Mucosa of stomach (tissue), 1 donor: ENCODE measurements around the gene ITIH2.
"Not testable (repeated sequence)": the region's sequence is repeated elsewhere in the genome, so short reads cannot be mapped to it uniquely, and the experiment has no call there.

Source experiments
- H3K27me3 ChIP-seq: one replicate; pipeline ENCODE4 v1.7.0; 2013; ENCODE audit warnings: mild to moderate bottlenecking, low read length; ENCODE audit not compliant: control insufficient read depth, insufficient read depth
- H3K36me3 ChIP-seq: one replicate; pipeline ENCODE4 v1.7.0; 2013; ENCODE audit warnings: low read length; ENCODE audit not compliant: control insufficient read depth, insufficient read depth
- H3K4me1 ChIP-seq: one replicate; pipeline ENCODE4 v1.7.0; 2013; ENCODE audit warnings: mild to moderate bottlenecking, low read length; ENCODE audit not compliant: control insufficient read depth, insufficient read depth
- H3K4me3 ChIP-seq: one replicate; pipeline ENCODE4 v1.7.0; 2013; ENCODE audit warnings: low read length
- H3K9ac ChIP-seq: one replicate; pipeline ENCODE4 v1.7.0; 2013; ENCODE audit warnings: mild to moderate bottlenecking, low read length, moderate library complexity
- H3K9me3 ChIP-seq: one replicate; pipeline ENCODE4 v1.7.0; 2013; ENCODE audit warnings: mild to moderate bottlenecking, low read length, moderate library complexity; ENCODE audit not compliant: control insufficient read depth
- donor health status: Pancreatic carcinoma.

The ITIH2 gene, protein sequence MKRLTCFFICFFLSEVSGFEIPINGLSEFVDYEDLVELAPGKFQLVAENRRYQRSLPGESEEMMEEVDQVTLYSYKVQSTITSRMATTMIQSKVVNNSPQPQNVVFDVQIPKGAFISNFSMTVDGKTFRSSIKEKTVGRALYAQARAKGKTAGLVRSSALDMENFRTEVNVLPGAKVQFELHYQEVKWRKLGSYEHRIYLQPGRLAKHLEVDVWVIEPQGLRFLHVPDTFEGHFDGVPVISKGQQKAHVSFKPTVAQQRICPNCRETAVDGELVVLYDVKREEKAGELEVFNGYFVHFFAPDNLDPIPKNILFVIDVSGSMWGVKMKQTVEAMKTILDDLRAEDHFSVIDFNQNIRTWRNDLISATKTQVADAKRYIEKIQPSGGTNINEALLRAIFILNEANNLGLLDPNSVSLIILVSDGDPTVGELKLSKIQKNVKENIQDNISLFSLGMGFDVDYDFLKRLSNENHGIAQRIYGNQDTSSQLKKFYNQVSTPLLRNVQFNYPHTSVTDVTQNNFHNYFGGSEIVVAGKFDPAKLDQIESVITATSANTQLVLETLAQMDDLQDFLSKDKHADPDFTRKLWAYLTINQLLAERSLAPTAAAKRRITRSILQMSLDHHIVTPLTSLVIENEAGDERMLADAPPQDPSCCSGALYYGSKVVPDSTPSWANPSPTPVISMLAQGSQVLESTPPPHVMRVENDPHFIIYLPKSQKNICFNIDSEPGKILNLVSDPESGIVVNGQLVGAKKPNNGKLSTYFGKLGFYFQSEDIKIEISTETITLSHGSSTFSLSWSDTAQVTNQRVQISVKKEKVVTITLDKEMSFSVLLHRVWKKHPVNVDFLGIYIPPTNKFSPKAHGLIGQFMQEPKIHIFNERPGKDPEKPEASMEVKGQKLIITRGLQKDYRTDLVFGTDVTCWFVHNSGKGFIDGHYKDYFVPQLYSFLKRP

DNA sequence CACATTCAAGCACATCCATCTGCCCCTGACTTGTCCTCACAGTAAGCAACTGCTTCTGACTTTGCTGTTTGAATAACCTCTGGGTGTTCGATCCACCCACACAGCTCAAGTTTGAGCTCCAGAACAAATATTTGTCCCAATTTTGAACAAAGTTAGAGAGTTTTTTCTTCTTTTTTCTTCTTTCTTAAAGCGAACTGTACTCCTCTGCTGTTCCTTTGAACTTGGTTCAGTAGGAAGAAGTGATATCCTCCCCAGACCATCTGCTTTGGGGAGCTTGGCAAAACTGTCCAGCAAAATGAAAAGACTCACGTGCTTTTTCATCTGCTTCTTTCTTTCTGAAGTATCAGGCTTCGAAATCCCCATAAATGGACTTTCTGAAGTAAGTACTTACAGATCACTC lies at the start of gene ITIH2:
Gene ITIH2 (plus strand): TSS at position 177 of the 400 bp plus-strand sequence. CDS start 119 bp downstream, at position 296.
- Histone ChIP-seq H3K4me3 (no peak within 1 kb of the TSS), H3K9me3 (no peaks in the 10 kb centered on the region), H3K36me3 (no peaks in the 10 kb centered on the region), H3K9ac (no peak within 1 kb of the TSS), H3K27me3 (peaks cover 10% of the 10 kb centered on the region), H3K4me1 (peaks cover 5% of the 10 kb centered on the region)

DNA sequence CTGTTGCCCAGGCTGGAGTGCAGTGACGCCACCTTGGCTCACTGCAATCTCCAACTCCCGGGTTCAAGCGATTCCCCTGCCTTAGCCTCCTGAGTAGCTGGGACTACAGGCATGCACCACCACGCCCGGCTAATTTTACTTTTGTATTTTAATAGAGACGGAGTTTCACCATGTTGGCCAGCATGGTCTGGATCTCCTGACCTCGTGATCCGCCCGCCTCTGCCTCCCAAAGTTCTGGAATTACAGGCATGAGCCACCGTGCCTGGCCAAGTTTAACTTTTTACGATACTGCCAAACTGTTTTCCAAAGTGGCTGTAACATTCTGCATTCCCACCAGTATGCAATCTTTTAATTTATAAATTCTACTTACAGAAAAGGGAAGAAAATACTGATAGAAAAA lies 46.0 kb upstream of the ITIH2 start:
- not testable (repeated sequence) for H3K36me3 ChIP-seq, H3K9me3 ChIP-seq, H3K4me1 ChIP-seq, H3K27me3 ChIP-seq, H3K9ac ChIP-seq, H3K4me3 ChIP-seq

DNA sequence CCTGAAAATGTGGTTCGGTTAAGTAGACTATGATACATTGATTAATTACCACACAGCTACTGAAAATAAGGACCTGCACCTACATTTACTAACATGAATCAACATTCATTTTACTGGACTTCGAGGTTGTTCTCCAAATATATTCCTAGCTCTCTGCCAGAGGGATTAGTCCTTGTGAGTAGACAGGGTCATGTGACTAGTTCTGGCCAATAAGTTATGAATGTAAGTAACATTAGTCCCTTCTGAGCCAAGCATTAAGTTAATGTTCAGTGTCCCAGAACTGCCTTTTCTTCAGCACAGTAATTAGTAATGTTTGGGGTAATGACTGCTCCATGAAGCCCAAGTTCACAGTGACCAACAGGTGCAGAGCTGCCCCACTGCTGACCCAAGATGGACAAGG lies 45.6 kb upstream of the ITIH2 start:
- Histone ChIP-seq H3K4me3 (no peak overlapping the region), H3K27me3 (peaks cover 3% of the 10 kb centered on the region), H3K9ac (no peak overlapping the region), H3K9me3 (no peaks in the 10 kb centered on the region), H3K36me3 (no peaks in the 10 kb centered on the region), H3K4me1 (no peaks in the 10 kb centered on the region)

DNA sequence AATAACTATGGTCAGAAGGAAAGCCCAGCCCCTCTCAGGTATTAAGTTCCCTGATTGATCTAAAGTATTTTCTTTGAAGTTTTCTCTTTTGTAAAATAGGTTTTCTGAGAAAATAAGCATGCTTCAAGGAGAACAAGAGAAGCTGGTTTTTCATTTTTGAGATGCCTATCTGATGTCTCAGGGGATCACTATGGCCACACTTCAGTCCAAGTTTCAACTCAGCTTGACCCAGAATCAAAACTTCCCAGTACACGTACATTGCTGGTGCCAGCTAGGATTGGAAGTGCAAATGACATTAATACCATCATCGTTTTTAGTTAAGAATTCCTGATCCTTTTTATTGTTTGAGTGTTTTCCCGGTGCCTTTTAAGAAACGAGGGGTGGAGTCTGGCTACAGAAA lies 43.6 kb upstream of the ITIH2 start:
- Histone ChIP-seq H3K4me1 (no peaks in the 10 kb centered on the region), H3K9me3 (no peaks in the 10 kb centered on the region), H3K4me3 (no peak overlapping the region), H3K36me3 (no peaks in the 10 kb centered on the region), H3K27me3 (peaks cover 5% of the 10 kb centered on the region), H3K9ac (no peak overlapping the region)

DNA sequence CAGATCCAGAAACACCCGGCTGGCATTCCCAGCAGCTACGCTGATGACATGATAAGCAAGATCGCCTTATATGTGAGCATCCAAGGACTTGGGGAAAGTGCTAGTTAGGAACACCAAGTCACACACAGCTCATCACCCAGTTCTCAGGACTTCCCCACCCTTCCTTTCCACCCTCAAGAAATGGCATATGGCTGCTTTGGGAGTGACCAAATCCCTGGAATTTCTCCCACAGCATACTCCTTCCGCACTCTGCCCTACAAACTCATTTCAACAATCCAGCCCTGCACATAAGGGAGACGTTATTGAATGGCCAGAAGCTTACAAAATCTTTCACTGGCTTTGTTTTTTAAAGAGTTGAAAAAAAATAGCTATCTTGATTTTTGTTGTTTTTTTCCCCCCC lies 40.6 kb upstream of the ITIH2 start:
- H3K4me3 ChIP-seq = no peak overlapping the region
- no peaks in the 10 kb centered on the region for H3K4me1 ChIP-seq
- peaks cover 25% of the 10 kb centered on the region for H3K27me3 ChIP-seq
- H3K9ac ChIP-seq = no peak overlapping the region
- H3K9me3 ChIP-seq = no peaks in the 10 kb centered on the region
- no peaks in the 10 kb centered on the region for H3K36me3 ChIP-seq

DNA sequence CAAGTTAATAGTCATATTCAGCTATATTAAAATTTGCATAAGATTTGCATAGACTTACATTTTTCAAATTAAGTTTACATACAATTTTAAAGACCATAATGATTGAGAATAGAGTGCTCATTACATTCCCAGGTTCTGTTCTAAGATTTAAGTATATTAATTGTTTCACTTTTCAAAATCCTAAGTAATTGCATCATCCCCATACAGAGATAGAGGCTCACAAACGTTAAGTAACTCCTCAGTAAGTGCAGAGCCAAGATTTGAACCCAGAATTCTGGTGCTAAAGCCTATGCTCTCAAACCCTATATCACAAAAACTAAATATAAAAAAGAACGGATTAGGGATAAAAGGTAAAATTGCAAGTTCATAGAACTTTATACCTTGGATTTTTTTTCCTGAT lies 38.4 kb upstream of the ITIH2 start:
- Histone ChIP-seq H3K9ac (no peak overlapping the region), H3K9me3 (no peaks in the 10 kb centered on the region), H3K4me3 (no peak overlapping the region), H3K27me3 (peaks cover 42% of the 10 kb centered on the region), H3K4me1 (no peaks in the 10 kb centered on the region), H3K36me3 (no peaks in the 10 kb centered on the region)

DNA sequence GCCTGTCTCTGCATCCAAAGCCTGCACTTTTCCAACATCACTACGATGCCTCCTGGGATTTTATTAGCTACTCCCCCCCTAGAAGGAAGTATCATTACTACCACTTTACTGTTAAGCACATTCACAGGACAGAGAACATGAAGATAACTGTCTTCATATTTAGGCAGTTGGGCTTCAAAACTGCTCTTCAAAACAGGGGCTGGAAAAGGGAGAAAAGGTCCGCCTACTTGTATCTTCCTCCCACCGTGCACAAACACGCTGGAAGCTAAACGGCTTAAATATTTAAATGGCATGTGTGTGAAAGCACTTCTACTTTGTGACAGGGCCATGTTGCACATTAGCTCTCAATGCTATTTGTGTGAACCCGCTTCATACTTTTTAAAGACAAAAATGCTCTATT lies 37.3 kb upstream of the ITIH2 start:
- H3K36me3 ChIP-seq = no peaks in the 10 kb centered on the region
- H3K9me3 ChIP-seq = no peaks in the 10 kb centered on the region
- H3K27me3 ChIP-seq = peaks cover 52% of the 10 kb centered on the region
- no peak overlapping the region for H3K4me3 ChIP-seq
- H3K4me1 ChIP-seq = no peaks in the 10 kb centered on the region
- H3K9ac ChIP-seq = no peak overlapping the region

DNA sequence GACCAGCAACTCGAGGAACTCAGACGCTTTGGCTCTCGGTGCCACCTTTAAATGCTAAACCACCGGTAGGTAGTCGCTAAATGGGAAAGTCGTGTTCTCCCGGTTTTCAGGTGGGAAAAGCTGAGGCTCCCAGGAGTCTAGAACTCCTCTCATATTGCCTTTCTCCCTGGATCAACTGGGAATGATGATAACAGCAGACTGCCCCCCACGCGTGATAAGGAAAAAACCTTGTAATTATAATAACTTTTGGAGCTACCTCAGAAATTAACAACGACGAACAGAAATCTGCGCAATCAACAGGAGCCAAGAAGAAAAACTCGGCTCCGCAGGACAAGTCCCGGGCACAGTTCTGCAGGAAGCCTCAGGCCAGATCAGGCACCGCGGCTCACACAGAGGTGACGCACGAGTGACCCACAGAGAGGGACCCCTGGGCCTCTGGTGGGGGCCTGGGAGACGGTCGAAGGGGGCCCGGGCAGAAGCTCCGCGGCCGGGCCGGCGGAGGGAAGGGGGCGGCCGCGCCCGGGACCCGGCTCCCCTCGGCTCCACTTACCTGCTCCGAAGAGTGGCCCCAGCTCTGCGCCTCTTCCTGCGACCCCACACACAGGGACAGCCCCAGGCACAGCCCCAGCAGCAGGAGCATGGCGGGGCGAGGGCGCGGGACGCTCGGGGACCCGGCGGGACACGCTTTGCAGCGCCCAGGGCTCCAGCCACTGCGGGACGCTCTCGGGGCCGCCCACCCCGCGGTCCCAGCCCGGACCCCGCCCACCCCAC lies 36.7 kb upstream of the ITIH2 start, which contains the start of gene ITIH5:
Gene ITIH5 (minus strand): TSS at position 714 of the 771 bp plus-strand sequence. CDS start 74 bp downstream, at position 640.
- no peaks in the 10 kb centered on the region for H3K9me3 ChIP-seq
- peaks cover 58% of the 10 kb centered on the region for H3K27me3 ChIP-seq
- no peaks in the 10 kb centered on the region for H3K4me1 ChIP-seq
- no peaks in the 10 kb centered on the region for H3K36me3 ChIP-seq
- peak within 1 kb of the TSS; percentile 20 for H3K9ac ChIP-seq
- H3K4me3 ChIP-seq = no peak within 1 kb of the TSS

DNA sequence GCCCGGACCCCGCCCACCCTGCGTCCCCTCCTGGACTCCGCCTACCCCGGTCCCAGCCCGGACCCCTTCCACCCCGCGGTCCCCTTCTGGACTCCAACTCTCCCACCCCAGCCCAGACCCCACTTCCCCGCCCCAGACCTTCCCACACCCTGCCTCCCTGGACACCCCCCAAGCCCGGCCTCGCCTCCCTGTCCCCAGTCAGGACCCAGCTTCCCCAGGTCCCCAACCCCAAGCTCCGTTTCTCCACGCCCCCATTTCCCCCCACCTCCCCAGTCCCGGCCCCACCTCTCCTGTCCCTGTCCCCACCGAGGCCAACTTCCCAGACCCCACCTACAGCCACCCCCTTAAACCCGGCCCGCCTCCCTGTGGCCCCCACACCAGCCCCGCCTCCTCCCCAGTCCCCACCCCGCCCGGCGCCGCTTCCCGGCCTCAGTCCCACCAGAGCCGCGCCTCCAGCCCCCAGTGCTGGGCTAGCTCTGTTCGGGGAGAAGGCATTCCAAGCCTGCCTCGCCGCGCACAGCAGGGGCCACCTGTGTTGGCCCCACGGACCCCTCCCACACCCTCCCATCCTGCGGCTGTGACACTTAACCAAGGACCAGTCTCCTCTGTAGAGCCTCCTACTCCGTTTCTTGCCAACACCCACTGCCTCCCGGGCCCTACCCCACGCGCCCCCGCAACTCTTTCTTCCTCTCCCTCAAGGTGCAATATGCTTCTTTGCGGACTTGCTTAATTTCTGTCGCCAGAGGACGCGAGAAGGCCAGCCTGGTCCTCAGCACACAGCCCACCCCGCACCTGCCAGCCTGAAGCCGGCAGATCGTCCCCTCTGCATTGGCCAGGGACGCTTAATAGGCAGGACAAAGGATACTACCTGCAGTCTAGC lies 35.6 kb upstream of the ITIH2 start:
- Histone ChIP-seq H3K9me3 (no peaks in the 10 kb centered on the region), H3K4me3 (no peak overlapping the region), H3K9ac (no peak overlapping the region), H3K36me3 (no peaks in the 10 kb centered on the region), H3K27me3 (peaks cover 58% of the 10 kb centered on the region), H3K4me1 (no peaks in the 10 kb centered on the region)

DNA sequence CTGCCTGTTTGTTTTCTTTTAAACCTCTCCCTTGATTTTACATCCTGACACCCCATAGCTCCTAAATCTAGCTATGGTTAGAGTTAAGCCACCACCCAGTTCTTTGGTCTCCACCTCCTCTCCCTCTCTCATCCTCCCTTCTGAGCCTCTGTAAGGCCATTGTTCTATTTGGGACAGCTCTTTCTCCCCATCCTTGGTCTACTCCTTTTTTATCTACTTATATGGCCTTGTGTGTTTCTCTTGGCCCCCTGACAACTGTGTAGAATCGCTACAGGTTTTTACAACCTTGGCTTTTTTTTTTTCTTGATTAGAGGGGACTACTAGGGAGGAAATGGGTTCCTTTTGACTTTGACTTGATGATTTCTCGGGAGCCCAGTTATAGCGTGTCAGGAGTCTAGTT lies 33.0 kb upstream of the ITIH2 start:
- Histone ChIP-seq H3K4me1 (no peaks in the 10 kb centered on the region), H3K36me3 (no peaks in the 10 kb centered on the region), H3K9ac (no peak overlapping the region), H3K27me3 (peaks cover 63% of the 10 kb centered on the region), H3K4me3 (no peak overlapping the region), H3K9me3 (no peaks in the 10 kb centered on the region)
